Endothelial cell of umbilical vein (primary cell): ENCODE data around the gene TPD52L2. TPM values are rescaled to one million over a fixed set of nuclear protein-coding genes. Genes with fewer than 3 reads are reported as not detected.

ENCODE experiments used
- BruUV-seq: library from RNA; stranded (reverse); fragments of 400-500 nt; replicated peaks from 2 replicates; lab custom pipeline; 2021; lab: Mats Ljungman, UMichigan
- CTCF ChIA-PET: fragments of 300-600, 350-600 bp; sonication (Branson Sonifier 250); formaldehyde crosslinking; loops from one replicate; lab custom pipeline; 2021; ENCODE audit warnings: antibody characterized with exemption, inconsistent platforms; lab: Charles Lee
- POLR2A ChIA-PET: fragments of 300-600, 350-600 bp; sonication (Branson Sonifier 250); formaldehyde crosslinking; loops from one replicate; lab custom pipeline; 2021; ENCODE audit warnings: antibody characterized with exemption, inconsistent platforms; lab: Charles Lee
- DNase-seq: peaks from one replicate; pipeline ENCODE4 v3.0.0-alpha.2; 2011; ENCODE audit warnings: low read depth, low spot score
- FAIRE-seq: peaks from 2 replicates; lab custom pipeline; 2011; peaks lifted over from hg19 to GRCh38; lab: Jason Lieb, UNC
- H2AFZ ChIP-seq: 2 replicates; pipeline ENCODE4 v1.6.0; 2012; ENCODE audit warnings: low read depth, low read length, control low read depth, inconsistent platforms
- H3K27ac ChIP-seq: 2 replicates; pipeline ENCODE4 v1.5.1; 2011; ENCODE audit warnings: low read depth, mild to moderate bottlenecking, control low read depth, low read length, moderate library complexity; ENCODE audit not compliant: insufficient read depth
- H3K27me3 ChIP-seq, 2 experiments: 2 replicates each; pipeline versions ENCODE4 v1.6.0 to v1.6.1; 2011; ENCODE audit warnings: low read length in 2 of 2, mixed read lengths in 1 of 2; ENCODE audit not compliant: control insufficient read depth in 2 of 2, insufficient read depth in 2 of 2
- H3K36me3 ChIP-seq, 2 experiments: 2 replicates in 1 of 2; 3 replicates in 1 of 2; pipeline ENCODE4 v1.5.1; 2011; ENCODE audit warnings: low read length in 2 of 2, mild to moderate bottlenecking in 1 of 2, moderate library complexity in 1 of 2; ENCODE audit not compliant: control insufficient read depth in 2 of 2, insufficient read depth in 2 of 2; ENCODE audit errors: extremely low read depth in 1 of 2
- H3K4me1 ChIP-seq: 3 replicates; pipeline ENCODE4 v1.5.1; 2011; ENCODE audit warnings: mild to moderate bottlenecking, low read length; ENCODE audit not compliant: control insufficient read depth, insufficient read depth; ENCODE audit errors: extremely low read depth
- H3K4me2 ChIP-seq: 2 replicates; pipeline ENCODE4 v1.6.1; 2011; ENCODE audit warnings: low read length, control low read depth, mixed read lengths; ENCODE audit not compliant: insufficient read depth
- H3K4me3 ChIP-seq, 3 experiments: fragments of 200-600 bp in 1 of 3; sonication (generic), shearing (Covaris generic) in 1 of 3; replicated peaks in 1 of 3; 2 replicates each; pipeline ENCODE4 v1.5.1; 2011 to 2016; ENCODE audit warnings: control low read depth in 3 of 3, low read length in 3 of 3, mild to moderate bottlenecking in 2 of 3, inconsistent platforms in 1 of 3, low read depth in 1 of 3, moderate library complexity in 1 of 3; ENCODE audit not compliant: insufficient read depth in 1 of 3
- H3K79me2 ChIP-seq: 2 replicates; pipeline ENCODE4 v1.6.0; 2012; ENCODE audit warnings: low read length, inconsistent platforms; ENCODE audit not compliant: control insufficient read depth, insufficient read depth
- H3K9ac ChIP-seq: replicated peaks from 2 replicates; pipeline ENCODE3; 2011; ENCODE audit warnings: low read length, control low read depth; ENCODE audit not compliant: insufficient read depth; ENCODE audit errors: extremely low read depth
- H3K9me1 ChIP-seq: replicated peaks from 3 replicates; pipeline ENCODE4 v1.6.0; 2011; ENCODE audit warnings: mild to moderate bottlenecking, low read length; ENCODE audit not compliant: control insufficient read depth, insufficient read depth; ENCODE audit errors: extremely low read depth
- H3K9me3 ChIP-seq: replicated peaks from 2 replicates; pipeline ENCODE4 v1.5.1; 2012; ENCODE audit warnings: low read length, inconsistent platforms; ENCODE audit not compliant: control insufficient read depth, insufficient read depth
- H4K20me1 ChIP-seq: replicated peaks from 2 replicates; pipeline ENCODE3; 2011; ENCODE audit warnings: mild to moderate bottlenecking, low read length; ENCODE audit not compliant: control insufficient read depth, insufficient read depth; ENCODE audit errors: extremely low read depth
- EZH2 ChIP-seq: IDR thresholded peaks from 2 replicates; pipeline ENCODE4 v1.6.1; 2012; ENCODE audit warnings: borderline replicate concordance, low read depth, mild to moderate bottlenecking, moderate library complexity, low read length, inconsistent platforms; ENCODE audit not compliant: severe bottlenecking
- GATA2 ChIP-seq: IDR thresholded peaks from 2 replicates; pipeline ENCODE4 v1.7.0; 2011; ENCODE audit warnings: low read depth, mild to moderate bottlenecking, moderate library complexity, mixed read lengths, low read length; ENCODE audit not compliant: insufficient read length, insufficient read depth
- MYC ChIP-seq: IDR thresholded peaks from one replicate; pipeline ENCODE4 v1.6.1; 2011; ENCODE audit warnings: mild to moderate bottlenecking, low read depth, low read length
- POLR2A ChIP-seq: IDR thresholded peaks from 2 replicates; pipeline ENCODE4 v1.6.1; 2012; ENCODE audit warnings: low read depth, mild to moderate bottlenecking, control low read depth, low read length
- POLR2AphosphoS5 ChIP-seq: IDR thresholded peaks from 2 replicates; pipeline ENCODE4 v1.6.1; 2012; ENCODE audit warnings: low read depth, mild to moderate bottlenecking, control low read depth, low read length, moderate library complexity; ENCODE audit not compliant: insufficient read depth
- dilution Hi-C: fragments of 300-500 bp; cut with MboI; formaldehyde crosslinking; loops from one replicate; pipeline ENCODE4 v1.15.0; 2019; ENCODE audit warnings: low sequenced_read_pairs; ENCODE audit not compliant: extremely low pct_ligation_motif_present
- intact Hi-C: fragments of 100-400 bp; cut with micrococcal nuclease; formaldehyde crosslinking; loops from one replicate; pipeline ENCODE4 v1.10.0; 2022
- polyA plus RNA-seq, 4 experiments: library from polyadenylated mRNA; depleted of rRNA in 3 of 4; stranded (reverse) in 3 of 4; unstranded in 1 of 4; fragments of >200 nt; gene quantifications; 2 replicates each; pipeline versions ENCODE4 v1.2.1 to v1.2.3, GENCODE V29; 2011 to 2012; ENCODE audit warnings: missing spikeins in 1 of 4
- total RNA-seq: library from RNA; stranded (reverse); gene quantifications from 2 replicates; pipeline ENCODE4 v1.2.3, GENCODE V29; 2021
- TF ChIP-seq, protein P1 (sequence below), 2 donors: IDR thresholded peaks; 1 replicate in 1 of 2; 2 replicates in 1 of 2; pipeline ENCODE4 v1.5.1; 2011; ENCODE audit warnings: low read length in 2 of 2, mild to moderate bottlenecking in 2 of 2, moderate library complexity in 2 of 2, control low read depth in 1 of 2, inconsistent platforms in 1 of 2, low read depth in 1 of 2; ENCODE audit not compliant: insufficient read depth in 1 of 2; ENCODE audit errors: extremely low read depth in 1 of 2

Gene TPD52L2
- total and polyA plus RNA-seq, 2 donors (not counting 3 experiments of a cell fraction or from before 2014, with no cell fraction given) = 123 to 142 TPM

DNA sequence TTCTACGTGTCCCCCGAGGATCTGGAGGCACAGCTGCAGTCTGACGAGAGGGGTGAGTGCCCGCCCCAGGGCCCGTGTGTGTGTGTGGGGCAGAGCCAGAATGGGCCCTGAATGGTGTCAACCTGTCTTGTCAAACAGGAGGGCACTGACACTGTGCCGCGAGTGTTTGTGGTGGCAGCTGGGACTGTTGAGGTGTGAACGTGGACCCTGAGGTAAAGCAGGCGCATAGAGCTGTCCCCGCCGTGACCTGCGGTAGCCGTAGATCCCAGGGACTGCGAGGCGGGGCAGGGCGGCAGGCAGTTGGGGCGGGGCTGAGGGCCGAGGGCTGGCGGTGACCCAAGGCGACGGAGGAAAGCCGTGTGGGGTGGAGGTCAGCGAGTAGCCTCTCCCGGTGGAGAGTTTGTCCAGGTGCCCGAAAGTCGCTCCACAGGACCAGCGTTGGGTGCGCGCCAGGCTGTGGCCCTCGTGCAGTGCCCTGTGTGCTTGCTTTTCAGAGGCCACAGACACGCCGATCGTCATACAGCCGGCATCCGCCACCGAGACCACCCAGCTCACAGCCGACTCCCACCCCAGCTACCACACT, 66.0 kb downstream of the TPD52L2 start:
- Histone ChIP-seq H3K9me1 (no peaks in the 10 kb centered on the region), H3K4me2 (no peak overlapping the region), H4K20me1 (peaks cover 7% of the 10 kb centered on the region), H2AFZ (no peak overlapping the region), H3K27me3 (no peaks in the 10 kb centered on the region), H3K27ac (no peak overlapping the region), H3K9ac (no peak overlapping the region), H3K4me3 (no peak overlapping the region), H3K4me1 (no peaks in the 10 kb centered on the region), H3K79me2 (peaks cover 48% of the 10 kb centered on the region), H3K9me3 (no peaks in the 10 kb centered on the region), H3K36me3 (peaks cover 13 to 55% of the 10 kb centered on the region in 2 experiments)
- ChIA-PET POLR2A (no interaction called here), CTCF (no interaction called here)
- intact Hi-C loops (no loop called here), dilution Hi-C loops (no loop called here)
- TF ChIP-seq POLR2AphosphoS5 (no peak), GATA2 (no peak), EZH2 (no peak), POLR2A (no peak), MYC (no peak)
- TF ChIP-seq, protein P1, sequence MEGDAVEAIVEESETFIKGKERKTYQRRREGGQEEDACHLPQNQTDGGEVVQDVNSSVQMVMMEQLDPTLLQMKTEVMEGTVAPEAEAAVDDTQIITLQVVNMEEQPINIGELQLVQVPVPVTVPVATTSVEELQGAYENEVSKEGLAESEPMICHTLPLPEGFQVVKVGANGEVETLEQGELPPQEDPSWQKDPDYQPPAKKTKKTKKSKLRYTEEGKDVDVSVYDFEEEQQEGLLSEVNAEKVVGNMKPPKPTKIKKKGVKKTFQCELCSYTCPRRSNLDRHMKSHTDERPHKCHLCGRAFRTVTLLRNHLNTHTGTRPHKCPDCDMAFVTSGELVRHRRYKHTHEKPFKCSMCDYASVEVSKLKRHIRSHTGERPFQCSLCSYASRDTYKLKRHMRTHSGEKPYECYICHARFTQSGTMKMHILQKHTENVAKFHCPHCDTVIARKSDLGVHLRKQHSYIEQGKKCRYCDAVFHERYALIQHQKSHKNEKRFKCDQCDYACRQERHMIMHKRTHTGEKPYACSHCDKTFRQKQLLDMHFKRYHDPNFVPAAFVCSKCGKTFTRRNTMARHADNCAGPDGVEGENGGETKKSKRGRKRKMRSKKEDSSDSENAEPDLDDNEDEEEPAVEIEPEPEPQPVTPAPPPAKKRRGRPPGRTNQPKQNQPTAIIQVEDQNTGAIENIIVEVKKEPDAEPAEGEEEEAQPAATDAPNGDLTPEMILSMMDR (IDR thresholded peaks at IDR 0.05; ENCODE audit: extremely low read depth in 1 of 2, insufficient read depth in 1 of 2, low read depth in 1 of 2, low read length in 2 of 2) = no peak
- no peak for FAIRE-seq
- no peak for DNase-seq
- BruUV-seq = no TSS peak
